HTERT RPE-1 (cell line): ENCODE measurements around the gene ZCCHC9.

ENCODE experiments used
- in situ Hi-C: fragments of 300-500 bp; cut with MboI; formaldehyde crosslinking; loops from 4 replicates; pipeline ENCODE4 v1.14.3; 2020; ENCODE audit warnings: low sequenced_read_pairs

The ZCCHC9 gene

DNA sequence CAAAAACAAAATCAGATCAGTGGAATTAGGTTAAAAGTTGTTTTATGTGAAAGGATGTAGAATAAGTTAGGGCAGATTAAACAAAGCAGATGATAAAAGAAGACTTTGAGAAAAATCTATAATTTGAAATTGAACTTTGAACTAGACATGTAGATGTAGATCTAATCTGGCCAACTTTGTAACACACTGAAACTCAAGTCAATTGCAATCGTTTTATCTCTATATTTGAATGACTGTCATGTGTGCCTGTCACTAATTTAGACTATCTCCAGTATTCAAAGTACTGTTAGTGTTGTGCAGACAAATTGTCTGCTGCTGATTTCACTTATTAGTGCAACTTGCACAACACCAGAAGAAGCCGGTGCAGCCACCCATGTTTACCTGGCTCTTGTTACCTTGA lies 52.7 kb downstream of the ZCCHC9 start:
- in situ Hi-C loops, result no loop called here

DNA sequence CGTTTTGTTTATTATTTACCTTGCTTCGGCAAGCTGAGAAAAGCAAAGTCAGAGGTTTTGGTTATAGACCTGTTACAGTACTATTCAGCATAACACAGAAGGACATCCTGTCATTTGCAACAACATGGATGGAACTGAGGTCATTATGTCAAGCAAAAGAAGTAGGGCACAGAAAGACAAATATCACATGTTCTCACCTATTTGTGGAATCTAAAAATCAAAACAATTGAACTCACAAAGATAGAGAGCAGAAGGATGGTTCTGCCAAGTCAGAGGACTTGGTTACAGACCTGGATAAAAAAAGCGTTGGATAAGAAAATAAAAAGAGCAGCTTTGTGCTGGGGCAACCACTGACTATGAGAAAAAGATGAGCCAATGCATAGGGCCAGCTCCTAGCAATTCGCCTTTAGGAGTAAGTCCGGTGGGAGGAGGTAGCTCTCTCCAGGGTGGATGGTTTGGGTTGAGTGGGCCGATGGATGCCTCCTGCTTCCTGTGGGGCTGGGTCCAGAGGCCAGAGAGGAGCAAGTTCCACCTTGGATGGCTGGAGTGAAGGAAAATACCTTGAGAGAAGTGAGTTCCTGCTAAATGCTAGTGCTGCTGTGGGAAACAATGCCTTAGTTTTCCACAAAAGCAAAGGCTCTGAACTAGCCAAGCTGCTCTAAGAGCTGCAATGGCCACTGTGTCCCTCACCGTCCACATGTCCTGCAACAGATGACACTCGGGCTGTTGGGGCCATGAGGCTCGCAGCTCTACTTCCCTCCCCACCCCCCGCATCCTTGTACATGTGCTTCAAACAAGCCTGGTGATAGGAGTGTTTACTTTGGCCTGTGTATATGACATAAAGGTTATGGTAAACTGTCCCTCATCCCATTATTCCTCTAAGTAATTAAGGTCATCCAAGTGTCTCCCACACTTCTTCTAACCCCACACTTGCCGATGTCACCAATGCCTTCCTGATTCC lies 54.2 kb downstream of the ZCCHC9 start:
- in situ Hi-C loops, result no loop called here

DNA sequence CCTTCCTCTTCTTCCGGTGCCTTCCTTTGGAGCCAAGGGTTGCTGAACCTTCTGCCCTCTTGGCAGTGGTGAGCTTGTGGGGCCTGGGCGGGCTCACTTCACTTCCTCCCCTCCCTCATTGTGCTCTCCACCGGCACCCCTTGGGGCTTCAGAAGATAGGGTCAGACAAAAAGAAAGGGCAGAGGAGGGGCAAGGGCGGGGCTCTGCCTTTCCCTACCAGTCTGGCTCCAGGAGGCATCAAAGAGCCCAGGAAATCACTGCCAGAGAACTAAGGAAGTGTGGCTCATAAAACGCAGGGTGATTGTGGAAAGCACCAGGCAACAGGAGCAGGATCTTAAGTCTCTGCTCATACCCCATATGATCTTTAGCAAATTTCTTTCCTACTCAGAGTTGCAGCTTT lies 57.7 kb downstream of the ZCCHC9 start:
- in situ Hi-C loops, result no loop called here

DNA sequence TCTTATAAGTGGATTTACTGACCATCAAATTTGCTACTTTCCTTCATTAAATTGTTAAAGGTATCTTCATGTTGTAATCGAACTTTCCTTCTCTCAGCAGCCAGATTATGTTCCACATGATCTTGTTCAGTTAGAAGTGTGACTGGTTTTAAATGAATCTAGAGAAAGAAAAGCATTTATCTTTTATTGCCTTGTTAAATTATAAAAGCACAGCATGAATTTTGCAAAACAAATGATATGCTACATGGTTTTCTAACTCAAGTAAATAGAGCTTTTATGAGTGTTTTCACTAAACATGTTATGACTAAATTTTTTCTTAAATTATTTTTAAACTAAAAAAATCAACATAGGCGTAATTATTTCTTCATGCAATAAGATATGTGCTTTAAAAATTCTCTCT lies 58.5 kb downstream of the ZCCHC9 start:
- in situ Hi-C loops, result no loop called here

DNA sequence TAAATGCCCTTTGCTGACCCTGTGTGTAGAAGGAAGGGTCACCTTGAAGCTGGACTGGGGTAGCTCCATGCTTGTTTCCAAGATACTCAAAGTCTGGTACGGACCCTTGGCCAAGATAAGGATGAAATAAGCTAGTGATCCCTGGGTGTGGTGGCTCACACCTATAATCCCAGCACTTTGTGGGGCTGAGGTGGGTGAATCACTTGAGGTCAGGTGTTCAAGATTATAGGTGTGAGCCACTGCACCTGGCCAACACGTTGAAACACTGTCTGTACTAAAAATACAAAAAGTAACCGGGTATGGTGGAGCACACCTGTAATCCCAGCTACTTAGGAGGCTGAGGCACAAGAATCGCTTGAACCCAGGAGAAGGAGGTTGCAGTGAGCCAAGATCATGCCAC lies 59.3 kb downstream of the ZCCHC9 start:
- in situ Hi-C loops, result no loop called here

DNA sequence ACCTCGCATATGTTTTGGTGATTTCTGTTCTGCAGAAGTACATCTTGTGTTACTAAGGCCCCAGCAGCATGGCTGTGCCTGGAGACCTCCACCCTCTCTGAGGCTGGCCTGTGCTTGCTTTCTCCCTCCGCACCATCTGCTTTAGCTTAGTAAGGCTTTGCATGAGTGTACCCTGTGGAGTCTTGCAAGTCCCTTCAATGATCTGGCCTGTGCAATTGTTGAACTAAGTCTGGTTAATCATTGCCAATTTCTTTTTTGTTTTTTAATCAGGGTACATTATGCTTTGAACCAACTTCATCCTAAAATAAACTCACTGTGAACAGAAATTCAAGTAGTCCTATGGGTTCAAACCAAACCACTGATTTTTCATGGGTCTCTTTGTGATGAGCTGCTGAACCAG lies 60.2 kb downstream of the ZCCHC9 start:
- in situ Hi-C loops, result no loop called here
